H1 (cell line): ENCODE measurements around the gene PFN3. TPM values are rescaled to one million over a fixed set of nuclear protein-coding genes. Genes with fewer than 3 reads are reported as not detected.
A peak's percentile ranks its signal among the peaks of the same experiment; 100 is the strongest.

Source experiments
- CTCF ChIA-PET: fragments of 300-600 bp; sonication (Branson Sonifier 250); formaldehyde crosslinking; loops from one replicate; lab custom pipeline; 2021; ENCODE audit not compliant: partially characterized antibody; lab: Charles Lee
- POLR2A ChIA-PET: fragments of 300-600 bp; sonication (Branson Sonifier 250); formaldehyde crosslinking; loops from one replicate; lab custom pipeline; 2021; ENCODE audit warnings: inconsistent platforms; ENCODE audit not compliant: partially characterized antibody; lab: Charles Lee
- DNase-seq, 2 experiments: peaks; one replicate each; pipeline versions ENCODE4 v3.0.0 to v3.0.0-alpha.2; 2010 to 2022; ENCODE audit warnings: low spot score in 2 of 2, low read depth in 1 of 2, mixed read lengths in 1 of 2
- FAIRE-seq: peaks from 2 replicates; lab custom pipeline; 2011; peaks lifted over from hg19 to GRCh38; lab: Jason Lieb, UNC
- H2AFZ ChIP-seq: 2 replicates; pipeline ENCODE4 v1.8.1; 2012; ENCODE audit warnings: low read length, inconsistent platforms
- H2AK5ac ChIP-seq: 2 replicates; pipeline ENCODE4 v1.6.1; 2013; ENCODE audit warnings: low read depth, low read length
- H2BK120ac ChIP-seq: replicated peaks from 2 replicates; pipeline ENCODE3; 2013; ENCODE audit warnings: low read depth, low read length, inconsistent platforms
- H2BK12ac ChIP-seq: 2 replicates; pipeline ENCODE4 v1.6.1; 2013; ENCODE audit warnings: low read depth, low read length
- H2BK15ac ChIP-seq: 2 replicates; pipeline ENCODE4 v1.6.1; 2013; ENCODE audit warnings: low read length
- H2BK20ac ChIP-seq: 2 replicates; pipeline ENCODE4 v1.6.1; 2013; ENCODE audit warnings: low read length
- H2BK5ac ChIP-seq: 2 replicates; pipeline ENCODE4 v1.6.1; 2013; ENCODE audit warnings: low read depth, low read length
- H3K14ac ChIP-seq: 2 replicates; pipeline ENCODE4 v1.6.1; 2013; ENCODE audit warnings: inconsistent platforms; ENCODE audit not compliant: insufficient read length
- H3K18ac ChIP-seq: 2 replicates; pipeline ENCODE4 v1.6.1; 2013; ENCODE audit warnings: low read length; ENCODE audit errors: extremely low read depth
- H3K23ac ChIP-seq: 2 replicates; pipeline ENCODE4 v1.6.1; 2013; ENCODE audit warnings: inconsistent platforms; ENCODE audit not compliant: insufficient read length
- H3K23me2 ChIP-seq: 2 replicates; pipeline ENCODE4 v1.6.1; 2013; ENCODE audit warnings: low read depth, low read length
- H3K27ac ChIP-seq: 2 replicates; pipeline ENCODE4 v1.6.1; 2011; ENCODE audit warnings: low read depth, low read length, inconsistent platforms
- H3K27me3 ChIP-seq, 4 experiments: replicated peaks in 1 of 4; 1 replicate in 1 of 4; 2 replicates in 3 of 4; pipeline versions ENCODE4 v1.6.1 to v1.8.1; 2011 to 2013; ENCODE audit warnings: low read length in 3 of 4, mild to moderate bottlenecking in 3 of 4, inconsistent platforms in 2 of 4, mixed read lengths in 2 of 4, moderate library complexity in 1 of 4; ENCODE audit not compliant: control insufficient read depth in 3 of 4, insufficient read depth in 3 of 4; ENCODE audit errors: extremely low read depth in 1 of 4
- H3K36me3 ChIP-seq, 4 experiments: 2 replicates each; pipeline versions ENCODE4 v1.6.1 to v1.8.1; 2011 to 2013; ENCODE audit warnings: mild to moderate bottlenecking in 4 of 4, low read length in 3 of 4, moderate library complexity in 2 of 4, control low read depth in 1 of 4, inconsistent platforms in 1 of 4; ENCODE audit not compliant: insufficient read depth in 4 of 4, control insufficient read depth in 2 of 4
- H3K4ac ChIP-seq: replicated peaks from 2 replicates; pipeline ENCODE3; 2013; ENCODE audit warnings: low read length, low read depth, mixed read lengths, inconsistent platforms; ENCODE audit not compliant: insufficient read length
- H3K4me1 ChIP-seq, 4 experiments: replicated peaks in 1 of 4; 1 replicate in 1 of 4; 2 replicates in 3 of 4; pipeline versions ENCODE4 v1.6.1 to v1.8.1; 2011 to 2013; ENCODE audit warnings: low read length in 3 of 4, inconsistent platforms in 2 of 4, mixed read lengths in 1 of 4; ENCODE audit not compliant: insufficient read depth in 4 of 4, control insufficient read depth in 3 of 4
- H3K4me2 ChIP-seq, 2 experiments: 2 replicates each; pipeline versions ENCODE4 v1.6.1 to v1.8.1; 2011 to 2013; ENCODE audit warnings: low read depth in 2 of 2, low read length in 2 of 2, control low read depth in 1 of 2, inconsistent platforms in 1 of 2, mild to moderate bottlenecking in 1 of 2; ENCODE audit not compliant: insufficient read depth in 1 of 2
- H3K4me3 ChIP-seq, 4 experiments: fragments of 200-600, 300-600 bp in 1 of 4; sonication (generic), shearing (Covaris generic), sonication (Bioruptor Twin) in 1 of 4; 2 replicates each; pipeline versions ENCODE4 v1.5.1 to v1.8.1; 2011 to 2016; ENCODE audit warnings: low read length in 4 of 4, low read depth in 3 of 4, control low read depth in 2 of 4, inconsistent platforms in 2 of 4, mild to moderate bottlenecking in 2 of 4, mixed read lengths in 1 of 4, moderate library complexity in 1 of 4; ENCODE audit not compliant: insufficient read depth in 2 of 4; ENCODE audit errors: extremely low read depth in 1 of 4
- H3K56ac ChIP-seq: replicated peaks from 2 replicates; pipeline ENCODE3; 2013; ENCODE audit warnings: low read depth, mild to moderate bottlenecking, mixed read lengths, low read length, inconsistent platforms; ENCODE audit not compliant: insufficient read length
- H3K79me1 ChIP-seq: 2 replicates; pipeline ENCODE4 v1.6.1; 2013; ENCODE audit warnings: low read depth, low read length, control low read depth
- H3K79me2 ChIP-seq, 2 experiments: 2 replicates each; pipeline versions ENCODE4 v1.6.1 to v1.8.1; 2012 to 2013; ENCODE audit warnings: low read length in 2 of 2, mild to moderate bottlenecking in 2 of 2, inconsistent platforms in 1 of 2; ENCODE audit not compliant: insufficient read depth in 2 of 2, control insufficient read depth in 1 of 2
- H3K9ac ChIP-seq, 4 experiments: replicated peaks in 1 of 4; 1 replicate in 1 of 4; 2 replicates in 3 of 4; pipeline versions ENCODE4 v1.6.1 to v1.8.1; 2011 to 2013; ENCODE audit warnings: low read depth in 3 of 4, low read length in 3 of 4, control low read depth in 2 of 4, mild to moderate bottlenecking in 2 of 4, moderate library complexity in 2 of 4, inconsistent platforms in 1 of 4; ENCODE audit errors: extremely low read depth in 1 of 4
- H3K9me3 ChIP-seq, 2 experiments: 2 replicates each; pipeline versions ENCODE4 v1.6.1 to v1.8.1; 2012 to 2013; ENCODE audit warnings: mild to moderate bottlenecking in 2 of 2, moderate library complexity in 2 of 2, control low read depth in 1 of 2, inconsistent platforms in 1 of 2, low read depth in 1 of 2, low read length in 1 of 2, mixed read lengths in 1 of 2; ENCODE audit not compliant: insufficient read depth in 2 of 2
- H4K20me1 ChIP-seq, 2 experiments: replicated peaks in 1 of 2; 2 replicates each; pipeline versions ENCODE3 to v1.8.1; 2011 to 2013; ENCODE audit warnings: inconsistent platforms in 2 of 2, low read length in 2 of 2, mild to moderate bottlenecking in 1 of 2; ENCODE audit not compliant: insufficient read depth in 2 of 2, control insufficient read depth in 1 of 2
- H4K5ac ChIP-seq: 2 replicates; pipeline ENCODE4 v1.6.1; 2013; ENCODE audit warnings: low read length, low read depth, mixed read lengths, inconsistent platforms; ENCODE audit not compliant: insufficient read length
- H4K8ac ChIP-seq: 2 replicates; pipeline ENCODE4 v1.8.0; 2013; ENCODE audit warnings: mild to moderate bottlenecking, moderate library complexity, low read length, inconsistent platforms; ENCODE audit not compliant: insufficient read depth; ENCODE audit errors: extremely low read depth
- H4K91ac ChIP-seq: replicated peaks from 2 replicates; pipeline ENCODE3; 2013; ENCODE audit warnings: low read length, mixed read lengths, inconsistent platforms; ENCODE audit not compliant: insufficient read length
- BRCA1 ChIP-seq: IDR thresholded peaks from 2 replicates; pipeline ENCODE4 v1.6.1; 2012; ENCODE audit warnings: low read depth, low read length, improper control_type of control experiment
- MAFK ChIP-seq: IDR thresholded peaks from 2 replicates; pipeline ENCODE4 v1.6.1; 2012; ENCODE audit warnings: low read depth, mild to moderate bottlenecking, improper control_type of control experiment, low read length
- POU5F1 ChIP-seq: IDR thresholded peaks from 2 replicates; pipeline ENCODE4 v1.6.1; 2011; ENCODE audit warnings: low read depth, mild to moderate bottlenecking, low read length, moderate library complexity
- WGBS, 2 experiments: shearing (Covaris generic) in 1 of 2; methylation state at CpG; one replicate each; pipeline versions ENCODE4 v1.1.6 to v1.1.7; 2013 to 2015; ENCODE audit warnings: low lambda C conversion rate in 2 of 2, mixed read lengths in 2 of 2, inconsistent platforms in 1 of 2, low coverage in 1 of 2, missing lambda C conversion rate in 1 of 2; ENCODE audit not compliant: insufficient replicate concordance in 2 of 2, insufficient coverage in 1 of 2, insufficient read length in 1 of 2; ENCODE audit errors: extremely low coverage in 1 of 2, missing lambda C conversion rate in 1 of 2; 5-methylcytosine and 5-hydroxymethylcytosine counted together
- polyA plus RNA-seq, 7 experiments: library from polyadenylated mRNA; depleted of rRNA in 3 of 7; stranded (reverse) in 5 of 7; unstranded in 2 of 7; fragments of >200 nt in 5 of 7; fragments of 200-250 nt in 2 of 7; gene quantifications; 1 replicate in 5 of 7; 2 replicates in 1 of 7; 4 replicates in 1 of 7; pipeline versions ENCODE4 v1.2.1 to v1.2.3, GENCODE V29; 2011 to 2013; ENCODE audit warnings: missing spikeins in 2 of 7, mixed read lengths in 2 of 7
- total RNA-seq: library from RNA; stranded (reverse); fragmentation: NEBNext Ultra II Directional; extraction: Animal tissue kit (Norgen Biotek cat#: 25700); gene quantifications from 2 replicates; pipeline ENCODE4 v1.2.1, GENCODE V29; 2021
- TF ChIP-seq, protein P1 (sequence below): IDR thresholded peaks from 2 replicates; pipeline ENCODE4 v1.6.1; 2011; ENCODE audit warnings: low read depth, mild to moderate bottlenecking, low read length; ENCODE audit not compliant: insufficient read depth

PFN3 gene
- total and polyA plus RNA-seq, 2 of the 8 experiments (the other 6 are each of a cell fraction or from before 2014, with no cell fraction given) = not detected

DNA sequence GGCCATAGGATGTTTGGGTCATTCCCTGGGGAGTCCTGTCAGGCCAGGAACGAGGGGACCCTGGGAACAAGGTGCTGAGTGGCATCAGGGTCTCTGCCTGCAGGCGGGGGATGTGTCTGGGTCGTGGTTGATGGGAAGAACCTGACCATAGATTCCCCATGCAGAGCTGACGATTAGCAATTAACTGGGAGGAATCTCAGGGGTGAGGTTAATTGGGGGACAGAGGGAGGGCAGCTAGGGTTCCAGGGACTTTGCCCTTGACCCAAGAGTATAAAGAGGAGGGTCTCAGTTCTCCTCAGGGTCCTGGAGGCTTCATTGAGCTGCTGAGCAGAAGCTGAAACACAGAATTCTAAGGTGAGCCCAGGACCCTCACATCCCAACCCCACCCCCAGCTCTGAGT lies 16.3 kb downstream of the PFN3 start, which contains the start of gene SLC34A1:
SLC34A1 (plus strand) TSS at position 301 of the 400 bp plus-strand sequence. CDS start 1,308 bp downstream, outside the sequence.
- POLR2A ChIA-PET = interaction anchor here (0.9 to 6.0 kb wide), 4 partner anchors 11 to 62 kb away, joined by 3 to 49 read pairs (median 10); partner anchors contain the start of gene PRR7
- no peak for TF ChIP-seq BRCA1
- TF ChIP-seq, protein P1, sequence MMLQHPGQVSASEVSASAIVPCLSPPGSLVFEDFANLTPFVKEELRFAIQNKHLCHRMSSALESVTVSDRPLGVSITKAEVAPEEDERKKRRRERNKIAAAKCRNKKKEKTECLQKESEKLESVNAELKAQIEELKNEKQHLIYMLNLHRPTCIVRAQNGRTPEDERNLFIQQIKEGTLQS = no peak
- no peak for TF ChIP-seq POU5F1
- no peak for TF ChIP-seq MAFK

More for the DNA sequence above, 16.3 kb downstream of the PFN3 start, which contains the start of gene SLC34A1:
- Histone ChIP-seq H3K79me1 (no peaks in the 10 kb centered on the region), H3K36me3 (no peaks in the 10 kb centered on the region), H4K91ac (no peak within 1 kb of the TSS), H3K18ac (no peak within 1 kb of the TSS), H3K9me3 (no peaks in the 10 kb centered on the region), H2BK15ac (peak within 1 kb of the TSS; percentile 46), H2BK20ac (no peak within 1 kb of the TSS), H3K4me1 (peaks cover 0 to 7% (median 2%) of the 10 kb centered on the region in 4 experiments; a peak in 3 of 7 replicates), H3K27ac (no peak within 1 kb of the TSS), H4K5ac (no peak within 1 kb of the TSS), H3K4me2 (no peak within 1 kb of the TSS), H3K4me3 (no peak within 1 kb of the TSS), H2BK12ac (no peak within 1 kb of the TSS), H3K4ac (no peak within 1 kb of the TSS), H3K56ac (no peak within 1 kb of the TSS), H3K14ac (no peak within 1 kb of the TSS), H2AFZ (no peak within 1 kb of the TSS), H3K79me2 (no peaks in the 10 kb centered on the region), H2AK5ac (no peak within 1 kb of the TSS), H3K9ac (no peak within 1 kb of the TSS), H3K23ac (no peak within 1 kb of the TSS), H4K8ac (no peak within 1 kb of the TSS; the same call in 1 of the 2 replicates), H4K20me1 (no peaks in the 10 kb centered on the region), H2BK120ac (no peak within 1 kb of the TSS), H2BK5ac (no peak within 1 kb of the TSS), H3K27me3 (peaks cover 0 to 7% (median under 1%) of the 10 kb centered on the region in 4 experiments; a peak in 3 of 7 replicates), H3K23me2 (no peaks in the 10 kb centered on the region)
- no peak for FAIRE-seq
- DNase-seq = no peak
- WGBS, 2 experiments = 93% methylated on average over 4 of the region's 4 CpGs; no CpG with 5 or more reads in 1 of the 2 experiments
- CTCF ChIA-PET = interaction anchor here (0.7 to 18.7 kb wide), 13 partner anchors 8 to 187 kb away, joined by 3 to 430 read pairs (median 4); partner anchors contain the start of gene PRR7
